SU-DHL-6 (cell line): ENCODE results near the gene YTHDF1.

Experiments used
- EZH2phosphoT487 ChIP-seq: fragments of 200-600 bp; sonication (generic), shearing (Covaris generic); conservative IDR thresholded peaks from 2 replicates; pipeline ENCODE4 v1.6.1; 2018; ENCODE audit warnings: mild to moderate bottlenecking, antibody characterized with exemption, low read length, moderate library complexity, mixed read lengths
- TF ChIP-seq, protein P1 (sequence below): fragments of 200-600 bp; sonication (generic); IDR thresholded peaks from one replicate; pipeline ENCODE4 v1.5.1; 2017; ENCODE audit warnings: antibody characterized with exemption, mild to moderate bottlenecking, low read length, moderate library complexity; ENCODE audit not compliant: insufficient read depth, poor library complexity, severe bottlenecking

DNA sequence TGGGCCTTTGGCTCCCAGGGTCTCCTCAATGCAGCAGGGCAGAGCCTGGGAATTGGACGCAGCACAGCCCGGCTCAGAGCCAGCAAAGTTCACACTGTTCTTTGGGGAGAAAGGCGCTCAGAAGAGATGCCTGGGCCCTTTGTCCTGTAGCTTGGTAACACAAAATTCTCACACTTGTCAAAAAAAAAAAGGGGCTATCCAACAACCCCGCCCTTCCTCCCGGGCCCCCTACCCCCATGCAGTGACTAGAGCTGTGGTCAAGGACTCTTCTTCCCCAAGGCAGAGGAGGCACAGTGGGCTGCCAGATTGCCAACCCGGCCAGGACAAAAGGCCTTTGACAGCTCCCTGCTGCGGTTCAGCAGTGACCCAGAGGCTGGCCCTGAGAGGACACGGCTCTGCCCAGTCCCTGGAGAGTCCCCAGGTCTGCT, 36.4 kb upstream of the YTHDF1 start:
- TF ChIP-seq, protein P1, sequence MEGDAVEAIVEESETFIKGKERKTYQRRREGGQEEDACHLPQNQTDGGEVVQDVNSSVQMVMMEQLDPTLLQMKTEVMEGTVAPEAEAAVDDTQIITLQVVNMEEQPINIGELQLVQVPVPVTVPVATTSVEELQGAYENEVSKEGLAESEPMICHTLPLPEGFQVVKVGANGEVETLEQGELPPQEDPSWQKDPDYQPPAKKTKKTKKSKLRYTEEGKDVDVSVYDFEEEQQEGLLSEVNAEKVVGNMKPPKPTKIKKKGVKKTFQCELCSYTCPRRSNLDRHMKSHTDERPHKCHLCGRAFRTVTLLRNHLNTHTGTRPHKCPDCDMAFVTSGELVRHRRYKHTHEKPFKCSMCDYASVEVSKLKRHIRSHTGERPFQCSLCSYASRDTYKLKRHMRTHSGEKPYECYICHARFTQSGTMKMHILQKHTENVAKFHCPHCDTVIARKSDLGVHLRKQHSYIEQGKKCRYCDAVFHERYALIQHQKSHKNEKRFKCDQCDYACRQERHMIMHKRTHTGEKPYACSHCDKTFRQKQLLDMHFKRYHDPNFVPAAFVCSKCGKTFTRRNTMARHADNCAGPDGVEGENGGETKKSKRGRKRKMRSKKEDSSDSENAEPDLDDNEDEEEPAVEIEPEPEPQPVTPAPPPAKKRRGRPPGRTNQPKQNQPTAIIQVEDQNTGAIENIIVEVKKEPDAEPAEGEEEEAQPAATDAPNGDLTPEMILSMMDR, result no peak
- TF ChIP-seq EZH2phosphoT487, result no peak
